Peyer's patch (tissue), 4 donors: ENCODE data around the gene ZNF367. TPM values are rescaled to one million over a fixed set of nuclear protein-coding genes. Genes with fewer than 3 reads are reported as not detected.

Experiments
- DNase-seq, 3 donors: peaks; one replicate each; pipeline ENCODE4 v3.0.0-alpha.2; 2017 to 2019
- H3K27ac ChIP-seq, 4 donors: fragments of 200-600 bp; sonication (generic); one replicate each; pipeline ENCODE4 v1.5.1; 2016 to 2019
- H3K27me3 ChIP-seq, 2 donors: fragments of 200-600 bp; sonication (generic); one replicate each; pipeline ENCODE4 v1.5.1; 2019
- H3K36me3 ChIP-seq, 3 donors: fragments of 200-600 bp; sonication (generic); one replicate each; pipeline ENCODE4 v1.5.1; 2016 to 2019
- H3K4me1 ChIP-seq, 4 donors: fragments of 200-600 bp; sonication (generic); one replicate each; pipeline ENCODE4 v1.5.1; 2016 to 2019
- H3K4me3 ChIP-seq, 4 donors: fragments of 200-600 bp; sonication (generic); 1 replicate in 3 of 4; 2 replicates in 1 of 4; pipeline ENCODE4 v1.5.1; 2016 to 2019; ENCODE audit warnings: mild to moderate bottlenecking in 1 of 4
- H3K9me3 ChIP-seq, 4 donors: fragments of 200-600 bp; sonication (generic); one replicate each; pipeline ENCODE4 v1.5.1; 2016 to 2019; ENCODE audit warnings: mild to moderate bottlenecking in 1 of 4
- CTCF ChIP-seq, 6 experiments: fragments of 450-650 bp in 4 of 6; fragments of 200-600 bp in 2 of 6; sonication (generic) in 1 of 6; IDR thresholded peaks; one replicate each; pipeline ENCODE4 v1.5.1; 2017 to 2019; ENCODE audit warnings: antibody characterized with exemption in 6 of 6, mild to moderate bottlenecking in 3 of 6, moderate library complexity in 1 of 6
- POLR2A ChIP-seq, 2 donors: fragments of 450-650 bp; IDR thresholded peaks; one replicate each; pipeline ENCODE4 v1.5.1; 2017; ENCODE audit warnings: antibody characterized with exemption in 2 of 2, mild to moderate bottlenecking in 2 of 2, moderate library complexity in 2 of 2
- total RNA-seq, 4 donors: library from RNA; depleted of rRNA; stranded (reverse); fragments of >200 nt; gene quantifications; one replicate each; pipeline ENCODE4 v1.1.0, GENCODE V29; 2016

Gene ZNF367
- total RNA-seq, 4 donors from 2014 or later: 1.5 to 7.4 (median 3.4) TPM

GRCh38 chr9:96447406-96447805 is 29.2 kb upstream of the ZNF367 start:
- Histone ChIP-seq H3K4me1 (peaks cover 0 to 13% (median 3%) of the 10 kb centered on the region in 4 donors), H3K27me3 (no peaks in the 10 kb centered on the region), H3K36me3 (no peaks in the 10 kb centered on the region), H3K9me3 (no peaks in the 10 kb centered on the region), H3K27ac (no peak overlapping the region), H3K4me3 (no peak overlapping the region)
- TF ChIP-seq POLR2A (IDR thresholded peaks at IDR 0.05) (no peak), CTCF (IDR thresholded peaks at IDR 0.05) (no peak)
- DNase-seq: no peak

GRCh38 chr9:96442491-96442890 is 24.3 kb upstream of the ZNF367 start:
- no peak for TF ChIP-seq CTCF (IDR thresholded peaks at IDR 0.05)
- no peak for TF ChIP-seq POLR2A (IDR thresholded peaks at IDR 0.05)
- no peak overlapping the region for H3K4me3 ChIP-seq
- H3K4me1 ChIP-seq: no peaks in the 10 kb centered on the region
- H3K27me3 ChIP-seq: no peaks in the 10 kb centered on the region
- no peak overlapping the region for H3K27ac ChIP-seq
- no peaks in the 10 kb centered on the region for H3K36me3 ChIP-seq
- DNase-seq: no peak
- H3K9me3 ChIP-seq: no peaks in the 10 kb centered on the region

GRCh38 chr9:96441798-96442445 is 23.8 kb upstream of the ZNF367 start:
- peak in 1 of 3 donors; percentile 53 for DNase-seq

GRCh38 chr9:96440671-96441199 is 22.6 kb upstream of the ZNF367 start:
- Histone ChIP-seq H3K4me1 (no peaks in the 10 kb centered on the region), H3K4me3 (no peak overlapping the region), H3K27me3 (no peaks in the 10 kb centered on the region), H3K9me3 (no peaks in the 10 kb centered on the region), H3K36me3 (no peaks in the 10 kb centered on the region), H3K27ac (no peak overlapping the region)
- no peak for DNase-seq
- TF ChIP-seq POLR2A (IDR thresholded peaks at IDR 0.05) (no peak), CTCF (IDR thresholded peaks at IDR 0.05) (no peak)

More at GRCh38 chr9:96441798-96442445, 23.8 kb upstream of the ZNF367 start:
- TF ChIP-seq POLR2A (IDR thresholded peaks at IDR 0.05): no peak
- peak in 4 of 6 experiments; percentile 38 to 74 (median 68) for TF ChIP-seq CTCF (IDR thresholded peaks at IDR 0.05)
- H3K4me3 ChIP-seq: no peak overlapping the region
- H3K4me1 ChIP-seq: no peaks in the 10 kb centered on the region
- no peaks in the 10 kb centered on the region for H3K27me3 ChIP-seq
- H3K9me3 ChIP-seq: no peaks in the 10 kb centered on the region
- H3K27ac ChIP-seq: no peak overlapping the region
- H3K36me3 ChIP-seq: no peaks in the 10 kb centered on the region

- TF ChIP-seq CTCF (IDR thresholded peaks at IDR 0.05) (no peak), POLR2A (IDR thresholded peaks at IDR 0.05) (no peak)
- Histone ChIP-seq H3K9me3 (no peaks in the 10 kb centered on the region), H3K27ac (no peak overlapping the region), H3K27me3 (no peaks in the 10 kb centered on the region), H3K4me3 (no peak overlapping the region), H3K36me3 (no peaks in the 10 kb centered on the region), H3K4me1 (no peaks in the 10 kb centered on the region)
- DNase-seq: no peak
Observed at GRCh38 chr9:96437454-96437853, 19.3 kb upstream of the ZNF367 start.
